ENCODE data around the gene SH3BGR. TPM values are rescaled to one million over a fixed set of nuclear protein-coding genes. Genes with fewer than 3 reads are reported as not detected.
"Not testable (repeated sequence)": the region's sequence is repeated elsewhere in the genome, so short reads cannot be mapped to it uniquely, and the experiment has no call there.

SH3BGR gene
- polyA plus RNA-seq, 4 donors = 3.3 to 5.8 (median 5.7) TPM

- DNase-seq (ENCODE audit: low read depth in 4 of 4, low spot score in 3 of 4) = no peak
Measured at GRCh38 chr21:39538453-39539042, 86.8 kb downstream of the SH3BGR start.

- DNase-seq (ENCODE audit: low read depth in 4 of 4, low spot score in 3 of 4) = not testable (repeated sequence)
Measured at GRCh38 chr21:39540367-39540766, 88.6 kb downstream of the SH3BGR start.

- no peak for DNase-seq (ENCODE audit: low read depth in 4 of 4, low spot score in 3 of 4)
Measured at GRCh38 chr21:39542736-39543135, 91.0 kb downstream of the SH3BGR start.

GRCh38 chr21:39546522-39546921, 94.8 kb downstream of the SH3BGR start:
- DNase-seq (ENCODE audit: low read depth in 4 of 4, low spot score in 3 of 4) = no peak

GRCh38 chr21:39552856-39553255, 101.1 kb downstream of the SH3BGR start:
- no peak for DNase-seq (ENCODE audit: low read depth in 4 of 4, low spot score in 3 of 4)

GRCh38 chr21:39553331-39553730, 101.6 kb downstream of the SH3BGR start:
- DNase-seq (ENCODE audit: low read depth in 4 of 4, low spot score in 3 of 4) = no peak

- DNase-seq (ENCODE audit: low read depth in 4 of 4, low spot score in 3 of 4) = no peak
Measured at GRCh38 chr21:39555911-39556590, 104.3 kb downstream of the SH3BGR start.

- DNase-seq (ENCODE audit: low read depth in 4 of 4, low spot score in 3 of 4) = no peak
Measured at GRCh38 chr21:39559511-39559910, 107.7 kb downstream of the SH3BGR start.

GRCh38 chr21:39561140-39561539, 109.4 kb downstream of the SH3BGR start:
- no peak for DNase-seq (ENCODE audit: low read depth in 4 of 4, low spot score in 3 of 4)

GRCh38 chr21:39562791-39563770, 111.3 kb downstream of the SH3BGR start:
- no peak for DNase-seq (ENCODE audit: low read depth in 4 of 4, low spot score in 3 of 4)

GRCh38 chr21:39564200-39564599, 112.4 kb downstream of the SH3BGR start:
- DNase-seq (ENCODE audit: low read depth in 4 of 4, low spot score in 3 of 4) = no peak

Other genes starting within 250 kb of the SH3BGR start
- gene BRWD1, start 138.3 kb upstream of the SH3BGR start, polyA plus RNA-seq (ENCODE audit: insufficient read length in 4 of 4) = 10 to 100 TPM; 47.1 to 57.1 (median 50.2) TPM
- gene HMGN1, start 102.9 kb upstream of the SH3BGR start, polyA plus RNA-seq (ENCODE audit: insufficient read length in 4 of 4) = 100 to 1,000 TPM; 515 to 870 (median 714) TPM
- 1 to 10 TPM; 3.8 to 8.2 (median 4.4) TPM for gene LCA5L, start 6.2 kb upstream of the SH3BGR start, polyA plus RNA-seq (ENCODE audit: insufficient read length in 4 of 4)
- 1 to 10 TPM in 3 of 4 donors, under 1 TPM in 1; 0.34 to 1.9 (median 1.4) TPM for gene B3GALT5, start 161.0 kb downstream of the SH3BGR start, polyA plus RNA-seq (ENCODE audit: insufficient read length in 4 of 4)

All from left renal pelvis (tissue), 4 donors.